ENCODE data around the gene MEI1. TPM values are rescaled to one million over a fixed set of nuclear protein-coding genes. Genes with fewer than 3 reads are reported as not detected.

Gene MEI1
- total RNA-seq, 1 experiment from 2014 or later, result 0.24 TPM

GRCh38 chr22:41753984-41754383 is 54.7 kb downstream of the MEI1 start:
- intact Hi-C loops (cut with micrococcal nuclease; ENCODE audit: unreplicated experiment), result no loop called here
- ChIA-PET POLR2A (ENCODE audit: low non-redundant PET) (no interaction called here), CTCF (no interaction called here)
- no TSS peak for BruUV-seq (replicated peaks)
- no peaks in the 10 kb centered on the region for H3K9me3 ChIP-seq (ENCODE audit: low read depth, low read length, poor library complexity, severe bottlenecking)
- no peaks in the 10 kb centered on the region for H3K4me1 ChIP-seq (ENCODE audit: insufficient read depth, low read length, poor library complexity, severe bottlenecking)
- H3K27ac ChIP-seq (ENCODE audit: low read depth, low read length, poor library complexity, severe bottlenecking), result no peak overlapping the region
- no peak overlapping the region for H3K4me3 ChIP-seq (ENCODE audit: low read depth, low read length, poor library complexity, severe bottlenecking)
- DNase-seq (ENCODE audit: low spot score), result no peak
- no peaks in the 10 kb centered on the region for H3K36me3 ChIP-seq (ENCODE audit: insufficient read depth, low read length, poor library complexity, severe bottlenecking)
- TF ChIP-seq CTCF (conservative IDR thresholded peaks at IDR 0.05; ENCODE audit: low read depth, low read length), result no peak
- TF ChIP-seq EZH2 (IDR thresholded peaks at IDR 0.05; ENCODE audit: borderline replicate concordance, low read depth, low read length, poor library complexity, severe bottlenecking), result no peak
- no peaks in the 10 kb centered on the region for H3K27me3 ChIP-seq (replicated peaks; ENCODE audit: insufficient read depth, low read depth, low read length, poor library complexity)

GRCh38 chr22:41757502-41757901 is 58.2 kb downstream of the MEI1 start:
- intact Hi-C loops (cut with micrococcal nuclease; ENCODE audit: unreplicated experiment), result no loop called here
- no peaks in the 10 kb centered on the region for H3K9me3 ChIP-seq (ENCODE audit: low read depth, low read length, poor library complexity, severe bottlenecking)
- ChIA-PET POLR2A (ENCODE audit: low non-redundant PET) (no interaction called here), CTCF (no interaction called here)
- H3K4me3 ChIP-seq (ENCODE audit: low read depth, low read length, poor library complexity, severe bottlenecking), result no peak overlapping the region
- no TSS peak for BruUV-seq (replicated peaks)
- TF ChIP-seq CTCF (conservative IDR thresholded peaks at IDR 0.05; ENCODE audit: low read depth, low read length) (no peak), EZH2 (IDR thresholded peaks at IDR 0.05; ENCODE audit: borderline replicate concordance, low read depth, low read length, poor library complexity, severe bottlenecking) (no peak)
- no peaks in the 10 kb centered on the region for H3K36me3 ChIP-seq (ENCODE audit: insufficient read depth, low read length, poor library complexity, severe bottlenecking)
- no peak overlapping the region for H3K27ac ChIP-seq (ENCODE audit: low read depth, low read length, poor library complexity, severe bottlenecking)
- no peak for DNase-seq (ENCODE audit: low spot score)
- no peaks in the 10 kb centered on the region for H3K4me1 ChIP-seq (ENCODE audit: insufficient read depth, low read length, poor library complexity, severe bottlenecking)
- no peaks in the 10 kb centered on the region for H3K27me3 ChIP-seq (replicated peaks; ENCODE audit: insufficient read depth, low read depth, low read length, poor library complexity)

- ChIA-PET CTCF (no interaction called here), POLR2A (ENCODE audit: low non-redundant PET) (no interaction called here)
- no peak overlapping the region for H3K4me3 ChIP-seq (ENCODE audit: low read depth, low read length, poor library complexity, severe bottlenecking)
- no peaks in the 10 kb centered on the region for H3K4me1 ChIP-seq (ENCODE audit: insufficient read depth, low read length, poor library complexity, severe bottlenecking)
- H3K36me3 ChIP-seq (ENCODE audit: insufficient read depth, low read length, poor library complexity, severe bottlenecking), result no peaks in the 10 kb centered on the region
- no peak overlapping the region for H3K27ac ChIP-seq (ENCODE audit: low read depth, low read length, poor library complexity, severe bottlenecking)
- intact Hi-C loops (cut with micrococcal nuclease; ENCODE audit: unreplicated experiment), result no loop called here
- H3K9me3 ChIP-seq (ENCODE audit: low read depth, low read length, poor library complexity, severe bottlenecking), result no peaks in the 10 kb centered on the region
- DNase-seq (ENCODE audit: low spot score), result no peak
- no TSS peak for BruUV-seq (replicated peaks)
- H3K27me3 ChIP-seq (replicated peaks; ENCODE audit: insufficient read depth, low read depth, low read length, poor library complexity), result no peaks in the 10 kb centered on the region
- TF ChIP-seq CTCF (conservative IDR thresholded peaks at IDR 0.05; ENCODE audit: low read depth, low read length) (no peak), EZH2 (IDR thresholded peaks at IDR 0.05; ENCODE audit: borderline replicate concordance, low read depth, low read length, poor library complexity, severe bottlenecking) (no peak)
Observed at GRCh38 chr22:41758231-41758630, 58.9 kb downstream of the MEI1 start.

Data from A673 (cell line).